Panc1 (cell line): ENCODE measurements around the gene RAB23. TPM values are rescaled to one million over a fixed set of nuclear protein-coding genes. Genes with fewer than 3 reads are reported as not detected.

Experiments used
- ATAC-seq: fragments of 200-7000 bp; cut with Tn5 transposase; 2 replicates; pipeline ENCODE4 v1.9.1; 2020; ENCODE audit warnings: mild to moderate bottlenecking, moderate library complexity
- BruUV-seq: library from RNA; stranded (reverse); fragments of 400-500 nt; replicated peaks from 2 replicates; lab custom pipeline; 2021; lab: Mats Ljungman, UMichigan
- CTCF ChIA-PET: fragments of 300-600 bp; sonication (Branson Sonifier 250); formaldehyde crosslinking; loops from one replicate; lab custom pipeline; 2022; ENCODE audit warnings: antibody characterized with exemption; lab: Charles Lee
- POLR2A ChIA-PET: fragments of 300-600 bp; sonication (Branson Sonifier 250); formaldehyde crosslinking; loops from one replicate; lab custom pipeline; 2022; ENCODE audit warnings: antibody characterized with exemption; lab: Charles Lee
- DNase-seq: peaks from one replicate; pipeline ENCODE4 v3.0.0-alpha.2; 2010; ENCODE audit warnings: low read depth, low spot score
- H3K27ac ChIP-seq: 2 replicates; pipeline ENCODE4 v1.5.1; 2011; ENCODE audit warnings: mild to moderate bottlenecking, low read length, inconsistent platforms
- H3K27me3 ChIP-seq: fragments of 200-500 bp; sonication (Bioruptor generic); 2 replicates; pipeline ENCODE4 v1.6.0; 2014; ENCODE audit warnings: low read length, inconsistent platforms; ENCODE audit not compliant: control insufficient read depth, insufficient read depth
- H3K36me3 ChIP-seq: fragments of 200-500 bp; sonication (Bioruptor generic); 2 replicates; pipeline ENCODE4 v1.5.1; 2014; ENCODE audit warnings: inconsistent platforms, mild to moderate bottlenecking, low read length, moderate library complexity; ENCODE audit not compliant: control insufficient read depth, insufficient read depth
- H3K4me1 ChIP-seq: 2 replicates; pipeline ENCODE4 v1.5.1; 2011; ENCODE audit warnings: inconsistent platforms, mild to moderate bottlenecking, low read length, moderate library complexity; ENCODE audit not compliant: control insufficient read depth, insufficient read depth
- H3K4me3 ChIP-seq, 2 experiments: 2 replicates each; pipeline ENCODE4 v1.5.1; 2011 to 2012; ENCODE audit warnings: low read depth in 2 of 2, low read length in 2 of 2, mild to moderate bottlenecking in 2 of 2, inconsistent platforms in 1 of 2, moderate library complexity in 1 of 2
- H3K9me3 ChIP-seq: fragments of 200-500 bp; sonication (Bioruptor generic); 2 replicates; pipeline ENCODE4 v1.5.1; 2014; ENCODE audit warnings: low read depth, mild to moderate bottlenecking, inconsistent platforms, low read length, moderate library complexity; ENCODE audit not compliant: control insufficient read depth, insufficient read depth
- CTCF ChIP-seq: fragments of 450-650 bp; IDR thresholded peaks from 2 replicates; pipeline ENCODE4 v1.5.1; 2017; ENCODE audit warnings: mild to moderate bottlenecking
- POLR2AphosphoS5 ChIP-seq: IDR thresholded peaks from 2 replicates; pipeline ENCODE4 v1.6.1; 2012; ENCODE audit warnings: mild to moderate bottlenecking, low read depth, low read length, moderate library complexity
- SIN3A ChIP-seq: IDR thresholded peaks from 2 replicates; pipeline ENCODE4 v1.6.1; 2012; ENCODE audit warnings: low read depth, mild to moderate bottlenecking, low read length, moderate library complexity, borderline replicate concordance; ENCODE audit not compliant: insufficient read depth
- TCF7L2 ChIP-seq: IDR thresholded peaks from 2 replicates; pipeline ENCODE4 v1.6.1; 2011; ENCODE audit warnings: mild to moderate bottlenecking, low read depth, low read length, inconsistent platforms
- in situ Hi-C: cut with HindIII; loops from 2 replicates; pipeline ENCODE4 v1.10.0; 2016; ENCODE audit warnings: low sequenced_read_pairs, low pct_unique_long_range_greater_than_20kb
- intact Hi-C: fragments of 100-400 bp; cut with micrococcal nuclease; formaldehyde crosslinking; loops from one replicate; pipeline ENCODE4 v1.10.0; 2022; ENCODE audit not compliant: unreplicated experiment
- total RNA-seq: library from RNA; stranded (reverse); gene quantifications from one replicate; pipeline ENCODE4 v1.2.1, GENCODE V29; 2021; ENCODE audit not compliant: unreplicated experiment
- TF ChIP-seq, protein P1 (sequence below), 2 experiments: IDR thresholded peaks; 2 replicates each; pipeline ENCODE4 v1.6.1; 2011 to 2012; ENCODE audit warnings: low read depth in 2 of 2, control low read depth in 1 of 2, low read length in 1 of 2, mild to moderate bottlenecking in 1 of 2, moderate library complexity in 1 of 2; ENCODE audit not compliant: insufficient read depth in 1 of 2

The RAB23 gene
- total RNA-seq, 1 experiment from 2014 or later = 25.5 TPM

- in situ Hi-C loops = no loop called here
Observed at GRCh38 chr6:57162028-57162427, 60.1 kb downstream of the RAB23 start.

DNA sequence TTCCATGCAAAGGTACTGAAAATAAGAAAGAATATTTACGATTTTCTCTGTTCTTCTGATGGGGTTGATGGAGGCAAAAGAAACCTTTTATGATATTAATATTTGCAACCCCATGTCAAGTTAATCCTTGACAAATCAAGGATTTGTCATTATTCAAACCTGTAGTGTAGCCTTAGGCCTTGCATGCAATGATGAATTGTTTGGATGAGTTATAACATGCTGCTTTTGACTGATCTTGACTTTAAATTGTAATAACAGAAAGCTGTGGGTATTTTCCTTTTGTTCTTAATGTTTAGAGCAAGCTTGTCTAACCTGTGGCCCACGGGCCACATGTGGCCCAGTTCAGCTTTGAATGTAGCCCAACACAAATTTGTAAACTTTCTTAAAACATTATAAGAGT lies 63.0 kb downstream of the RAB23 start:
- Histone ChIP-seq H3K4me1 (no peaks in the 10 kb centered on the region), H3K9me3 (peaks cover 4% of the 10 kb centered on the region; the same call in 1 of the 2 replicates), H3K27me3 (no peaks in the 10 kb centered on the region), H3K4me3 (no peak overlapping the region), H3K27ac (no peak overlapping the region), H3K36me3 (peaks cover 13% of the 10 kb centered on the region; the same call in 1 of the 2 replicates)
- POLR2A ChIA-PET = no interaction called here
- no peak for TF ChIP-seq TCF7L2
- TF ChIP-seq CTCF = no peak
- TF ChIP-seq SIN3A = no peak
- TF ChIP-seq, protein P1, sequence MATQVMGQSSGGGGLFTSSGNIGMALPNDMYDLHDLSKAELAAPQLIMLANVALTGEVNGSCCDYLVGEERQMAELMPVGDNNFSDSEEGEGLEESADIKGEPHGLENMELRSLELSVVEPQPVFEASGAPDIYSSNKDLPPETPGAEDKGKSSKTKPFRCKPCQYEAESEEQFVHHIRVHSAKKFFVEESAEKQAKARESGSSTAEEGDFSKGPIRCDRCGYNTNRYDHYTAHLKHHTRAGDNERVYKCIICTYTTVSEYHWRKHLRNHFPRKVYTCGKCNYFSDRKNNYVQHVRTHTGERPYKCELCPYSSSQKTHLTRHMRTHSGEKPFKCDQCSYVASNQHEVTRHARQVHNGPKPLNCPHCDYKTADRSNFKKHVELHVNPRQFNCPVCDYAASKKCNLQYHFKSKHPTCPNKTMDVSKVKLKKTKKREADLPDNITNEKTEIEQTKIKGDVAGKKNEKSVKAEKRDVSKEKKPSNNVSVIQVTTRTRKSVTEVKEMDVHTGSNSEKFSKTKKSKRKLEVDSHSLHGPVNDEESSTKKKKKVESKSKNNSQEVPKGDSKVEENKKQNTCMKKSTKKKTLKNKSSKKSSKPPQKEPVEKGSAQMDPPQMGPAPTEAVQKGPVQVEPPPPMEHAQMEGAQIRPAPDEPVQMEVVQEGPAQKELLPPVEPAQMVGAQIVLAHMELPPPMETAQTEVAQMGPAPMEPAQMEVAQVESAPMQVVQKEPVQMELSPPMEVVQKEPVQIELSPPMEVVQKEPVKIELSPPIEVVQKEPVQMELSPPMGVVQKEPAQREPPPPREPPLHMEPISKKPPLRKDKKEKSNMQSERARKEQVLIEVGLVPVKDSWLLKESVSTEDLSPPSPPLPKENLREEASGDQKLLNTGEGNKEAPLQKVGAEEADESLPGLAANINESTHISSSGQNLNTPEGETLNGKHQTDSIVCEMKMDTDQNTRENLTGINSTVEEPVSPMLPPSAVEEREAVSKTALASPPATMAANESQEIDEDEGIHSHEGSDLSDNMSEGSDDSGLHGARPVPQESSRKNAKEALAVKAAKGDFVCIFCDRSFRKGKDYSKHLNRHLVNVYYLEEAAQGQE (IDR thresholded peaks at IDR 0.05; ENCODE audit: insufficient read depth in 1 of 2, low read depth in 2 of 2, low read length in 1 of 2) = no peak
- no peak for TF ChIP-seq POLR2AphosphoS5
- BruUV-seq = no TSS peak
- intact Hi-C loops = no loop called here
- in situ Hi-C loops = no loop called here
- CTCF ChIA-PET = interaction anchor here (0.6 kb wide), 1 partner anchor 9 kb away, joined by 6 read pairs; no protein-coding TSS in a partner anchor
- DNase-seq (no peak), ATAC-seq (no peak)

More at GRCh38 chr6:57162028-57162427, 60.1 kb downstream of the RAB23 start:
- no TSS peak for BruUV-seq
- Histone ChIP-seq H3K4me3 (no peak overlapping the region), H3K4me1 (no peaks in the 10 kb centered on the region), H3K27me3 (no peaks in the 10 kb centered on the region), H3K36me3 (peaks cover 2% of the 10 kb centered on the region; the same call in 1 of the 2 replicates), H3K9me3 (peaks cover 19% of the 10 kb centered on the region), H3K27ac (no peak overlapping the region)
- intact Hi-C loops = no loop called here
- ChIA-PET CTCF (no interaction called here), POLR2A (interaction anchor here (0.6 kb wide), 1 partner anchor 34 kb away, joined by 5 read pairs; no protein-coding TSS in a partner anchor)
- DNase-seq (no peak), ATAC-seq (no peak)
- TF ChIP-seq POLR2AphosphoS5 = no peak
- TF ChIP-seq, protein P1 (IDR thresholded peaks at IDR 0.05; ENCODE audit: insufficient read depth in 1 of 2, low read depth in 2 of 2, low read length in 1 of 2) = no peak
